Breast epithelium (tissue), 3 donors: Measurements from ENCODE around the gene HSPA12A.

ENCODE experiments used
- CTCF ChIP-seq, 3 donors: fragments of 450-650 bp; IDR thresholded peaks; one replicate each; pipeline ENCODE4 v1.5.1; 2016 to 2017; ENCODE audit warnings: antibody characterized with exemption in 3 of 3, mild to moderate bottlenecking in 3 of 3, moderate library complexity in 3 of 3
- POLR2AphosphoS5 ChIP-seq, 3 donors: sonication (generic); formaldehyde crosslinking; IDR thresholded peaks; one replicate each; pipeline ENCODE4 v1.6.1; 2017; ENCODE audit warnings: antibody characterized with exemption in 3 of 3

GRCh38 chr10:116765648-116766081 lies 23.3 kb upstream of the HSPA12A start:
- no peak for TF ChIP-seq CTCF (IDR thresholded peaks at IDR 0.05)
- TF ChIP-seq POLR2AphosphoS5 (IDR thresholded peaks at IDR 0.05), result no peak
